ENCODE results near the gene MAN2A1.

- TF ChIP-seq, protein P1, sequence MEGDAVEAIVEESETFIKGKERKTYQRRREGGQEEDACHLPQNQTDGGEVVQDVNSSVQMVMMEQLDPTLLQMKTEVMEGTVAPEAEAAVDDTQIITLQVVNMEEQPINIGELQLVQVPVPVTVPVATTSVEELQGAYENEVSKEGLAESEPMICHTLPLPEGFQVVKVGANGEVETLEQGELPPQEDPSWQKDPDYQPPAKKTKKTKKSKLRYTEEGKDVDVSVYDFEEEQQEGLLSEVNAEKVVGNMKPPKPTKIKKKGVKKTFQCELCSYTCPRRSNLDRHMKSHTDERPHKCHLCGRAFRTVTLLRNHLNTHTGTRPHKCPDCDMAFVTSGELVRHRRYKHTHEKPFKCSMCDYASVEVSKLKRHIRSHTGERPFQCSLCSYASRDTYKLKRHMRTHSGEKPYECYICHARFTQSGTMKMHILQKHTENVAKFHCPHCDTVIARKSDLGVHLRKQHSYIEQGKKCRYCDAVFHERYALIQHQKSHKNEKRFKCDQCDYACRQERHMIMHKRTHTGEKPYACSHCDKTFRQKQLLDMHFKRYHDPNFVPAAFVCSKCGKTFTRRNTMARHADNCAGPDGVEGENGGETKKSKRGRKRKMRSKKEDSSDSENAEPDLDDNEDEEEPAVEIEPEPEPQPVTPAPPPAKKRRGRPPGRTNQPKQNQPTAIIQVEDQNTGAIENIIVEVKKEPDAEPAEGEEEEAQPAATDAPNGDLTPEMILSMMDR (conservative IDR thresholded peaks at IDR 0.05; ENCODE audit: low read depth, low read length) = no peak
- TF ChIP-seq EZH2 (IDR thresholded peaks at IDR 0.05; ENCODE audit: borderline replicate concordance, low read depth, low read length, poor library complexity, severe bottlenecking) = no peak
Measured at GRCh38 chr5:109709225-109709624, 19.5 kb downstream of the MAN2A1 start.
